ENCODE results near the gene SPECC1. TPM values are rescaled to one million over a fixed set of nuclear protein-coding genes. Genes with fewer than 3 reads are reported as not detected.

The SPECC1 gene
- total and polyA plus RNA-seq, 10 of the 15 experiments (the other 5 are each of a cell fraction or from before 2014, with no cell fraction given): 6.4 to 40.6 (median 23.9) TPM

DNA sequence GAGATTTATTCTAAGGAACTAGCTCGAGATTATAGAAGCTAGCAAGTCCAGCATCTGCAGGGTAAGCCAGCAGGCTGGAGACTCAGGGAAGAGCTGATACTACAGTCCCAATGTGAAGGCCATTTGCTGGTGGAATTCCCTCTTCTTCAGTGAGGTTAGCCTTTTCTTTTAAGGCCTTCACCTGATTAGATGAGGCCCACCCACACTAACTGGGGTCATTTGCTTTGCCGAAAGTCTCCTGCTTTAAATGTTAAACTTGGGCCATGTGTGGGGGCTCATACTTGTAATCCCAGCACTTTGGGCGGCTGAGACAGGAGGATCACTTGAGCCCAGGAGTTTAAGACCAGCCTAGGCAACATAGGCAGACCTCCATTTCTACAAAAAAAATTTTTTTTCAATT is 289.9 kb downstream of the SPECC1 start (continued):
- TF ChIP-seq NR2C1 (IDR thresholded peaks at IDR 0.05) (no peak), ZBED1 (IDR thresholded peaks at IDR 0.05; ENCODE audit: borderline replicate concordance) (no peak), JUND (IDR thresholded peaks at IDR 0.05; ENCODE audit: low read depth, low read length) (no peak), BHLHE40 (IDR thresholded peaks at IDR 0.05; ENCODE audit: borderline replicate concordance in 1 of 2, low read depth in 2 of 2, low read length in 1 of 2) (no peak)
- TF ChIP-seq, protein P1, sequence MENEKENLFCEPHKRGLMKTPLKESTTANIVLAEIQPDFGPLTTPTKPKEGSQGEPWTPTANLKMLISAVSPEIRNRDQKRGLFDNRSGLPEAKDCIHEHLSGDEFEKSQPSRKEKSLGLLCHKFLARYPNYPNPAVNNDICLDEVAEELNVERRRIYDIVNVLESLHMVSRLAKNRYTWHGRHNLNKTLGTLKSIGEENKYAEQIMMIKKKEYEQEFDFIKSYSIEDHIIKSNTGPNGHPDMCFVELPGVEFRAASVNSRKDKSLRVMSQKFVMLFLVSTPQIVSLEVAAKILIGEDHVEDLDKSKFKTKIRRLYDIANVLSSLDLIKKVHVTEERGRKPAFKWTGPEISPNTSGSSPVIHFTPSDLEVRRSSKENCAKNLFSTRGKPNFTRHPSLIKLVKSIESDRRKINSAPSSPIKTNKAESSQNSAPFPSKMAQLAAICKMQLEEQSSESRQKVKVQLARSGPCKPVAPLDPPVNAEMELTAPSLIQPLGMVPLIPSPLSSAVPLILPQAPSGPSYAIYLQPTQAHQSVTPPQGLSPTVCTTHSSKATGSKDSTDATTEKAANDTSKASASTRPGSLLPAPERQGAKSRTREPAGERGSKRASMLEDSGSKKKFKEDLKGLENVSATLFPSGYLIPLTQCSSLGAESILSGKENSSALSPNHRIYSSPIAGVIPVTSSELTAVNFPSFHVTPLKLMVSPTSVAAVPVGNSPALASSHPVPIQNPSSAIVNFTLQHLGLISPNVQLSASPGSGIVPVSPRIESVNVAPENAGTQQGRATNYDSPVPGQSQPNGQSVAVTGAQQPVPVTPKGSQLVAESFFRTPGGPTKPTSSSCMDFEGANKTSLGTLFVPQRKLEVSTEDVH (IDR thresholded peaks at IDR 0.05; ENCODE audit: low read depth, partially characterized antibody): no peak

DNA sequence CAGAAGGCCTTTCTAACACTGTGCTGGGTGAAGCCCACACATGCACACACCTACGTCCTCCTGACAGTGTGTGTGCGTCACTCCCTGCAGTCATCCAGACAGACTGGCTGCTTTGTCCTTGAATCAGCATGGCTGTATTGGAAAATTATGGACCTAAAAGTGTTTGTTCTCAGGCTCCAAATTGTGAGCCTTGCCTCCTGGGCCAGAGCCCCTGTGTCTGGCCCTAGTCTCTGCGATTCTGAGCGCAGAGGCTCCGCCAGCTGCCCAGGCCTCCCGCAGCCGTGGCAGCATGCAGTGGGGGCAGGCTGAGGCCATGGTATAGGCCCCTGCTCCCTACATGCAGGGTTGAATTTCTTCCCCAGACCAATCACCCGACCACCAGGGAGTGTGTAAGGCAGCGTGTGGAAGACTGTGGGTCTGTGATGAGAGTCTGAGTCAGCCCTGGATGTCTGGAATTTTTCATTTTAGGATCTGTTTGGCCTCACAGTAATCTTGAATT is 291.3 kb downstream of the SPECC1 start:
- ChIA-PET CTCF (no interaction called here), SMC1A (ENCODE audit: uncharacterized antibody, unreplicated experiment) (no interaction called here), POLR2A (no interaction called here), RAD21 (ENCODE audit: unreplicated experiment) (no interaction called here)
- ATAC-seq: no peak
- H3K36me3 ChIP-seq (ENCODE audit: control insufficient read depth in 2 of 2, insufficient read depth in 2 of 2, low read length in 1 of 2): 0 out of 4 replicates have a peak, but pooled peaks cover 0 to 3% of the 10 kb centered on the region in 2 experiments
- H4K20me1 ChIP-seq (ENCODE audit: control insufficient read depth, insufficient read depth): no peaks in the 10 kb centered on the region
- no peak overlapping the region for H3K9ac ChIP-seq (ENCODE audit: control insufficient read depth, insufficient read depth, low read length)
- H3K4me1 ChIP-seq (ENCODE audit: control insufficient read depth, insufficient read depth, low read length): no peaks in the 10 kb centered on the region
- no peak overlapping the region for H3K27ac ChIP-seq (ENCODE audit: control insufficient read depth, insufficient read depth)
- no peaks in the 10 kb centered on the region; the same call in 1 of the 3 replicates for H3K9me3 ChIP-seq (replicated peaks; ENCODE audit: control insufficient read depth, insufficient read depth, low read length)
- H3K27me3 ChIP-seq (replicated peaks in 1 of 2; ENCODE audit: control insufficient read depth in 2 of 2, insufficient read depth in 2 of 2, low read length in 1 of 2): no peaks in the 10 kb centered on the region
- 89% methylated on average over 9 of the region's 9 CpGs for WGBS (ENCODE audit: insufficient coverage, insufficient replicate concordance, low lambda C conversion rate, missing lambda C conversion rate)
- intact Hi-C loops (cut with micrococcal nuclease; ENCODE audit: unreplicated experiment) (no loop called here), in situ Hi-C loops (cut with MboI) (no loop called here)
- no TSS peak for BruUV-seq (replicated peaks)
- H2AFZ ChIP-seq (ENCODE audit: control insufficient read depth, low read depth, low read length): no peak overlapping the region
- H3K4me2 ChIP-seq (ENCODE audit: control insufficient read depth, insufficient read depth): no peak overlapping the region
- FAIRE-seq: no peak
- H3K79me2 ChIP-seq (ENCODE audit: control insufficient read depth, insufficient read depth, low read length): no peaks in the 10 kb centered on the region
- no peak overlapping the region for H3K4me3 ChIP-seq
- no peak for DNase-seq (ENCODE audit: low read depth, low spot score)
- TF ChIP-seq EGR1 (IDR thresholded peaks at IDR 0.05; ENCODE audit: borderline replicate concordance in 1 of 2, low read depth in 2 of 2, low read length in 2 of 2): no peak
- no peak for TF ChIP-seq E2F4 (IDR thresholded peaks at IDR 0.05; ENCODE audit: low read depth, low read length)
- no peak for TF ChIP-seq TCF7 (IDR thresholded peaks at IDR 0.05; ENCODE audit: borderline replicate concordance)
- no peak for TF ChIP-seq TAF1 (IDR thresholded peaks at IDR 0.05; ENCODE audit: borderline replicate concordance, low read depth, low read length)
- no peak for TF ChIP-seq SIN3A (IDR thresholded peaks at IDR 0.05; ENCODE audit: low read depth, low read length)
- no peak for TF ChIP-seq HDAC6 (IDR thresholded peaks at IDR 0.05; ENCODE audit: unreplicated experiment)
- TF ChIP-seq RAD51 (IDR thresholded peaks at IDR 0.05): no peak
- no peak for TF ChIP-seq CBX5 (IDR thresholded peaks at IDR 0.05; ENCODE audit: low read depth)
- no peak for TF ChIP-seq JUNB (IDR thresholded peaks at IDR 0.05)
- TF ChIP-seq IKZF1 (conservative IDR thresholded peaks at IDR 0.05): no peak
- TF ChIP-seq SUZ12 (IDR thresholded peaks at IDR 0.05; ENCODE audit: unreplicated experiment): no peak
- TF ChIP-seq USF2 (IDR thresholded peaks at IDR 0.05; ENCODE audit: borderline replicate concordance, low read depth, low read length): no peak
- TF ChIP-seq ZSCAN29 (IDR thresholded peaks at IDR 0.05): no peak
